ENCODE data around the gene PDXDC1. TPM values are rescaled to one million over a fixed set of nuclear protein-coding genes. Genes with fewer than 3 reads are reported as not detected.

Gene PDXDC1
- total and polyA plus RNA-seq, 9 of the 15 experiments (the other 6 are each of a cell fraction or from before 2014, with no cell fraction given), result 5.1 to 95.4 (median 45.8) TPM

- Histone ChIP-seq H3K27ac (ENCODE audit: extremely low read depth, low read depth, low read length) (no peak overlapping the region), H3K9me1 (ENCODE audit: control insufficient read depth, insufficient read depth, low read length) (no peaks in the 10 kb centered on the region), H3K4me2 (ENCODE audit: insufficient read depth, low read length) (no peak overlapping the region), H3K9ac (ENCODE audit: insufficient read depth in 1 of 2, low read depth in 2 of 2, low read length in 2 of 2) (peak overlapping the region in 1 of 2 experiments; percentile 75; a peak in 2 of 4 replicates), H3K27me3 (ENCODE audit: control insufficient read depth in 2 of 2, insufficient read depth in 2 of 2, low read length in 2 of 2) (no peaks in the 10 kb centered on the region), H3K36me3 (ENCODE audit: control insufficient read depth, insufficient read depth, low read length) (peaks cover 10% of the 10 kb centered on the region; the same call in 1 of the 3 replicates), H2AFZ (ENCODE audit: low read depth, low read length) (no peak overlapping the region), H3K79me2 (ENCODE audit: control insufficient read depth, insufficient read depth, low read length) (no peaks in the 10 kb centered on the region), H4K20me1 (replicated peaks; ENCODE audit: control insufficient read depth, insufficient read depth, low read length) (no peaks in the 10 kb centered on the region; the same call in 1 of the 2 replicates), H3K4me1 (replicated peaks in 1 of 2; ENCODE audit: control insufficient read depth in 2 of 2, insufficient read depth in 2 of 2, low read length in 2 of 2) (peaks cover 0 to 2% of the 10 kb centered on the region in 2 experiments; a peak in 1 of 5 replicates), H3K9me3 (replicated peaks; ENCODE audit: control insufficient read depth, insufficient read depth, low read depth, low read length) (no peaks in the 10 kb centered on the region), H3K4me3 (no peak overlapping the region)
- WGBS (ENCODE audit: insufficient coverage, low coverage, missing lambda C conversion rate), result 73% methylated on average over 18 of the region's 21 CpGs
- FAIRE-seq (no peak), DNase-seq (ENCODE audit: extremely low read depth in 1 of 4, low spot score in 3 of 4) (peak; percentile 30 to 39 (median 34)), ATAC-seq (peak; percentile 42; the same call in 1 of the 3 replicates)
- no TSS peak for BruUV-seq (replicated peaks)
- POLR2A ChIA-PET, result interaction anchor here (1.8 kb wide), 1 partner anchor 9 kb away, joined by 6 read pairs; no protein-coding TSS in a partner anchor
- CTCF ChIA-PET (ENCODE audit: low intra/inter-chr PET ratio), result no interaction called here
- in situ Hi-C loops (cut with MboI) (no loop called here), intact Hi-C loops (cut with micrococcal nuclease) (no loop called here)
- TF ChIP-seq KDM2B (CRISPR knock-in tag; IDR thresholded peaks at IDR 0.05), result no peak
- no peak for TF ChIP-seq RBBP5 (IDR thresholded peaks at IDR 0.05; ENCODE audit: borderline replicate concordance, insufficient read depth, low read length, poor library complexity, severe bottlenecking)
- peak; percentile 37 to 60 (median 43); a peak in 5 of 6 replicates for TF ChIP-seq CTCF (IDR thresholded peaks at IDR 0.05 in 2 of 3, conservative IDR thresholded peaks at IDR 0.05 in 1 of 3; ENCODE audit: insufficient read depth in 2 of 3, low read depth in 1 of 3, low read length in 3 of 3)
- no peak for TF ChIP-seq ZNF280B (CRISPR knock-in tag; IDR thresholded peaks at IDR 0.05)
- TF ChIP-seq ZBTB43 (CRISPR knock-in tag; IDR thresholded peaks at IDR 0.05), result no peak
- no peak for TF ChIP-seq NFE2 (IDR thresholded peaks at IDR 0.05; ENCODE audit: low read depth)
- TF ChIP-seq GTF3C2 (IDR thresholded peaks at IDR 0.05; ENCODE audit: borderline replicate concordance, extremely low read depth, insufficient read length), result no peak
- TF ChIP-seq NR3C1 (CRISPR knock-in tag; IDR thresholded peaks at IDR 0.05), result no peak
- TF ChIP-seq EP300 (IDR thresholded peaks at IDR 0.05; ENCODE audit: low read length), result no peak
- no peak for TF ChIP-seq ZNF431 (CRISPR knock-in tag; IDR thresholded peaks at IDR 0.05)
- no peak for TF ChIP-seq PCBP2 (IDR thresholded peaks at IDR 0.05; ENCODE audit: low read depth, low read length, poor library complexity, severe bottlenecking)
- peak; percentile 77 for TF ChIP-seq RBM25 (IDR thresholded peaks at IDR 0.05; ENCODE audit: low read depth, low read length, severe bottlenecking)
- no peak for TF ChIP-seq NCOA1 (IDR thresholded peaks at IDR 0.05; ENCODE audit: low read depth)
Measured at GRCh38 chr16:15046692-15047376, 72.0 kb downstream of the PDXDC1 start.

Data from K562 (cell line).